OCI-LY7 (cell line): Measurements from ENCODE around the gene PCNX1. TPM values are rescaled to one million over a fixed set of nuclear protein-coding genes. Genes with fewer than 3 reads are reported as not detected.

Experiments used
- BruUV-seq: library from RNA; stranded (reverse); fragments of 400-500 nt; replicated peaks from 2 replicates; lab custom pipeline; 2021; lab: Mats Ljungman, UMichigan
- CTCF ChIA-PET: fragments of 300-600 bp; sonication (Branson Sonifier 250); formaldehyde crosslinking; loops from one replicate; lab custom pipeline; 2022; ENCODE audit warnings: antibody characterized with exemption; ENCODE audit not compliant: unreplicated experiment; lab: Charles Lee
- POLR2A ChIA-PET: fragments of 300-600 bp; sonication (Branson Sonifier 250); formaldehyde crosslinking; loops from one replicate; lab custom pipeline; 2022; ENCODE audit warnings: antibody characterized with exemption; lab: Charles Lee
- DNase-seq: peaks from one replicate; pipeline ENCODE4 v3.0.0-alpha.2; 2015; ENCODE audit warnings: low spot score
- H2AFZ ChIP-seq: fragments of 200-600 bp; sonication (generic), shearing (Covaris generic); 2 replicates; pipeline ENCODE4 v1.6.1; 2014; ENCODE audit warnings: mild to moderate bottlenecking, antibody characterized with exemption, low read length, moderate library complexity
- H3K27ac ChIP-seq: fragments of 200-600 bp; sonication (generic); 2 replicates; pipeline ENCODE4 v1.5.1; 2014; ENCODE audit warnings: mixed run types, low read depth, mild to moderate bottlenecking, moderate library complexity, low read length, inconsistent platforms; ENCODE audit not compliant: poor library complexity, severe bottlenecking
- H3K36me3 ChIP-seq: fragments of 200-600 bp; sonication (generic); 2 replicates; pipeline ENCODE4 v1.6.1; 2014; ENCODE audit warnings: mild to moderate bottlenecking, antibody characterized with exemption, low read length, moderate library complexity, mixed read lengths; ENCODE audit not compliant: insufficient read depth
- H3K4me1 ChIP-seq: fragments of 200-600 bp; sonication (generic); 2 replicates; pipeline ENCODE4 v1.5.1; 2014; ENCODE audit warnings: mild to moderate bottlenecking, low read length; ENCODE audit not compliant: insufficient read depth, poor library complexity, severe bottlenecking
- H3K4me2 ChIP-seq: fragments of 200-600 bp; sonication (generic); 2 replicates; pipeline ENCODE4 v1.6.1; 2014; ENCODE audit warnings: mild to moderate bottlenecking, low read length
- H3K4me3 ChIP-seq: fragments of 200-600 bp; sonication (generic); 2 replicates; pipeline ENCODE4 v1.5.1; 2014; ENCODE audit warnings: mild to moderate bottlenecking, low read depth, low read length; ENCODE audit not compliant: poor library complexity, severe bottlenecking
- H3K79me2 ChIP-seq: fragments of 200-600 bp; sonication (generic); 2 replicates; pipeline ENCODE4 v1.6.1; 2016; ENCODE audit warnings: low read depth, mild to moderate bottlenecking, low read length, moderate library complexity, mixed read lengths; ENCODE audit not compliant: insufficient read depth
- H3K9me2 ChIP-seq: fragments of 200-600 bp; sonication (generic); 2 replicates; pipeline ENCODE4 v1.6.1; 2016; ENCODE audit warnings: mild to moderate bottlenecking, low read length, mixed read lengths; ENCODE audit not compliant: insufficient read depth
- H3K9me3 ChIP-seq: fragments of 200-600 bp; sonication (generic); 2 replicates; pipeline ENCODE4 v1.6.1; 2014; ENCODE audit warnings: mild to moderate bottlenecking, mixed run types, low read length, mixed read lengths
- H4K20me1 ChIP-seq: fragments of 200-600 bp; sonication (generic); 2 replicates; pipeline ENCODE4 v1.6.1; 2014; ENCODE audit warnings: mild to moderate bottlenecking, antibody characterized with exemption, low read length, moderate library complexity, mixed read lengths; ENCODE audit not compliant: insufficient read depth
- CTCF ChIP-seq: fragments of 200-600 bp; sonication (generic); conservative IDR thresholded peaks from 2 replicates; pipeline ENCODE4 v1.5.1; 2014; ENCODE audit warnings: mild to moderate bottlenecking, antibody characterized with exemption, low read length, moderate library complexity, mixed read lengths
- EZH2phosphoT487 ChIP-seq: fragments of 200-600 bp; sonication (generic); IDR thresholded peaks from 2 replicates; pipeline ENCODE4 v1.6.1; 2018; ENCODE audit warnings: low read depth, borderline replicate concordance, mild to moderate bottlenecking, mixed run types, antibody characterized with exemption, low read length, moderate library complexity, mixed read lengths
- intact Hi-C: fragments of 100-400 bp; cut with micrococcal nuclease; formaldehyde crosslinking; loops from one replicate; pipeline ENCODE4 v1.10.0; 2022; ENCODE audit not compliant: unreplicated experiment
- total RNA-seq, 2 experiments: library from RNA; depleted of rRNA in 1 of 2; stranded (reverse); fragments of >200 nt in 1 of 2; shearing (Covaris generic) in 1 of 2; gene quantifications; 2 replicates each; pipeline ENCODE4 v1.2.3, GENCODE V29; 2014 to 2022

The PCNX1 gene
- total RNA-seq, 2 experiments from 2014 or later: 27.7 to 33.5 TPM

- ChIA-PET CTCF (no interaction called here), POLR2A (interaction anchor here (1.0 kb wide), 1 partner anchor 109 kb away, joined by 5 read pairs; no protein-coding TSS in a partner anchor)
- no TSS peak for BruUV-seq
- peaks cover 14% of the 10 kb centered on the region for H3K4me1 ChIP-seq
- H3K9me2 ChIP-seq: no peaks in the 10 kb centered on the region
- no peak for TF ChIP-seq EZH2phosphoT487
- no peak for TF ChIP-seq CTCF
- no peaks in the 10 kb centered on the region for H3K9me3 ChIP-seq
- no peak overlapping the region for H2AFZ ChIP-seq
- DNase-seq: no peak
- H3K4me3 ChIP-seq: no peak overlapping the region
- no peaks in the 10 kb centered on the region for H3K36me3 ChIP-seq
- H3K79me2 ChIP-seq: no peaks in the 10 kb centered on the region
- intact Hi-C loops: no loop called here
- H3K27ac ChIP-seq: no peak overlapping the region
- H3K4me2 ChIP-seq: no peak overlapping the region
- no peaks in the 10 kb centered on the region for H4K20me1 ChIP-seq
These were observed 21.8 kb upstream of the PCNX1 start for GRCh38 chr14:70885343-70886022.

GRCh38 chr14:70886421-70887206, 20.6 kb upstream of the PCNX1 start:
- H2AFZ ChIP-seq: peak overlapping the region; percentile 19; the same call in 1 of the 2 replicates
- no TSS peak for BruUV-seq
- H3K4me1 ChIP-seq: peaks cover 14% of the 10 kb centered on the region
- DNase-seq: peak; percentile 33
- peak overlapping the region; percentile 16; the same call in 1 of the 2 replicates for H3K4me2 ChIP-seq
- no peak overlapping the region for H3K27ac ChIP-seq
- ChIA-PET CTCF (no interaction called here), POLR2A (interaction anchor here (0.6 to 1.0 kb wide), 2 partner anchors 68 to 110 kb away, joined by 3 to 5 read pairs; no protein-coding TSS in a partner anchor)
- TF ChIP-seq EZH2phosphoT487 (no peak), CTCF (no peak)
- no peaks in the 10 kb centered on the region for H3K79me2 ChIP-seq
- H3K9me3 ChIP-seq: no peaks in the 10 kb centered on the region
- H4K20me1 ChIP-seq: no peaks in the 10 kb centered on the region
- no peaks in the 10 kb centered on the region for H3K9me2 ChIP-seq
- intact Hi-C loops: no loop called here
- no peaks in the 10 kb centered on the region for H3K36me3 ChIP-seq
- H3K4me3 ChIP-seq: no peak overlapping the region
